HepG2 (cell line): ENCODE data around the gene CCDC88C.

Experiments used
- CTCF ChIP-seq: sonication (generic); formaldehyde crosslinking; IDR thresholded peaks from 2 replicates; pipeline ENCODE4 v1.5.0; 2020; ENCODE audit warnings: mild to moderate bottlenecking, missing genetic modification reagents, moderate library complexity
- GABPA ChIP-seq, 2 experiments: IDR thresholded peaks; 2 replicates each; pipeline ENCODE4 v1.6.1; 2011 to 2016; ENCODE audit warnings: low read depth in 2 of 2, low read length in 1 of 2, missing biosample characterization in 1 of 2, missing genetic modification characterization in 1 of 2
- MED13 ChIP-seq: sonication (generic); formaldehyde crosslinking; IDR thresholded peaks from 2 replicates; pipeline ENCODE4 v1.5.0; 2020; ENCODE audit warnings: missing genetic modification reagents
- NR2F2 ChIP-seq: IDR thresholded peaks from 2 replicates; pipeline ENCODE4 v1.6.1; 2012; ENCODE audit warnings: low read depth, inconsistent platforms, borderline replicate concordance
- PLSCR1 ChIP-seq: sonication (generic); formaldehyde crosslinking; IDR thresholded peaks from 2 replicates; pipeline ENCODE4 v1.5.0; 2020; ENCODE audit warnings: missing genetic modification reagents, mild to moderate bottlenecking, borderline replicate concordance
- POLR2AphosphoS5 ChIP-seq: IDR thresholded peaks from 2 replicates; pipeline ENCODE4 v1.6.1; 2012; ENCODE audit warnings: low read depth, low read length
- SMC3 ChIP-seq: IDR thresholded peaks from 2 replicates; pipeline ENCODE4 v1.6.1; 2011; ENCODE audit warnings: low read length, improper control_type of control experiment
- SNRNP70 ChIP-seq: fragments of 200-400 bp; formaldehyde crosslinking; IDR thresholded peaks from 2 replicates; pipeline ENCODE4 v1.6.1; 2017; ENCODE audit warnings: mild to moderate bottlenecking, low read depth, low read length, moderate library complexity
- ZNF20 ChIP-seq: sonication (generic); formaldehyde crosslinking; IDR thresholded peaks from 2 replicates; pipeline ENCODE4 v1.4.0; 2020; ENCODE audit warnings: mild to moderate bottlenecking, moderate library complexity, missing genetic modification reagents
- ZNF282 ChIP-seq: fragments of 450-650 bp; IDR thresholded peaks from 2 replicates; pipeline ENCODE4 v1.6.1; 2018; ENCODE audit not compliant: partially characterized antibody
- ZNF672 ChIP-seq: sonication (generic); formaldehyde crosslinking; IDR thresholded peaks from 2 replicates; pipeline ENCODE4 v1.8.1; 2022; ENCODE audit warnings: missing genetic modification reagents
- ZSCAN20 ChIP-seq: sonication (generic); formaldehyde crosslinking; IDR thresholded peaks from 2 replicates; pipeline ENCODE4 v1.4.0; 2020; ENCODE audit warnings: missing genetic modification reagents, mild to moderate bottlenecking, borderline replicate concordance

GRCh38 chr14:91233936-91234790 is 183.5 kb downstream of the CCDC88C start:
- TF ChIP-seq ZNF20 (CRISPR knock-in tag), result no peak
- TF ChIP-seq ZSCAN20, result no peak
- TF ChIP-seq MED13 (CRISPR knock-in tag), result no peak
- no peak for TF ChIP-seq PLSCR1 (CRISPR knock-in tag)
- no peak for TF ChIP-seq CTCF (CRISPR knock-in tag)
- TF ChIP-seq GABPA (IDR thresholded peaks at IDR 0.05; ENCODE audit: low read depth, low read length), result no peak
- TF ChIP-seq GABPA (CRISPR knock-in tag; IDR thresholded peaks at IDR 0.05; ENCODE audit: low read depth), result no peak
- TF ChIP-seq NR2F2, result no peak
- no peak for TF ChIP-seq ZNF282
- no peak for TF ChIP-seq ZNF672 (CRISPR knock-in tag)
- TF ChIP-seq SNRNP70, result no peak
- TF ChIP-seq POLR2AphosphoS5, result no peak
- no peak for TF ChIP-seq SMC3
